ENCODE measurements around the gene TNFAIP8L1. TPM values are rescaled to one million over a fixed set of nuclear protein-coding genes. Genes with fewer than 3 reads are reported as not detected.
"Not testable (repeated sequence)": the region's sequence is repeated elsewhere in the genome, so short reads cannot be mapped to it uniquely, and the experiment has no call there.

Gene TNFAIP8L1
- total and polyA plus RNA-seq, 2 experiments from 2014 or later, result 13.6 to 14.3 TPM

- no peak for TF ChIP-seq EZH2 (IDR thresholded peaks at IDR 0.05; ENCODE audit: borderline replicate concordance)
- no peak for TF ChIP-seq EZH2phosphoT487 (IDR thresholded peaks at IDR 0.05; ENCODE audit: low read depth, severe bottlenecking, unreplicated experiment)
- TF ChIP-seq, protein P1, sequence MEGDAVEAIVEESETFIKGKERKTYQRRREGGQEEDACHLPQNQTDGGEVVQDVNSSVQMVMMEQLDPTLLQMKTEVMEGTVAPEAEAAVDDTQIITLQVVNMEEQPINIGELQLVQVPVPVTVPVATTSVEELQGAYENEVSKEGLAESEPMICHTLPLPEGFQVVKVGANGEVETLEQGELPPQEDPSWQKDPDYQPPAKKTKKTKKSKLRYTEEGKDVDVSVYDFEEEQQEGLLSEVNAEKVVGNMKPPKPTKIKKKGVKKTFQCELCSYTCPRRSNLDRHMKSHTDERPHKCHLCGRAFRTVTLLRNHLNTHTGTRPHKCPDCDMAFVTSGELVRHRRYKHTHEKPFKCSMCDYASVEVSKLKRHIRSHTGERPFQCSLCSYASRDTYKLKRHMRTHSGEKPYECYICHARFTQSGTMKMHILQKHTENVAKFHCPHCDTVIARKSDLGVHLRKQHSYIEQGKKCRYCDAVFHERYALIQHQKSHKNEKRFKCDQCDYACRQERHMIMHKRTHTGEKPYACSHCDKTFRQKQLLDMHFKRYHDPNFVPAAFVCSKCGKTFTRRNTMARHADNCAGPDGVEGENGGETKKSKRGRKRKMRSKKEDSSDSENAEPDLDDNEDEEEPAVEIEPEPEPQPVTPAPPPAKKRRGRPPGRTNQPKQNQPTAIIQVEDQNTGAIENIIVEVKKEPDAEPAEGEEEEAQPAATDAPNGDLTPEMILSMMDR (IDR thresholded peaks at IDR 0.05; ENCODE audit: poor library complexity), result no peak
- no peak overlapping the region for H3K4me2 ChIP-seq
- H3K9me3 ChIP-seq (ENCODE audit: low read depth), result no peaks in the 10 kb centered on the region
- H3K27ac ChIP-seq, result no peak overlapping the region
- H2AFZ ChIP-seq, result no peak overlapping the region
- DNase-seq (ENCODE audit: low spot score), result no peak
- no peak overlapping the region for H3K4me3 ChIP-seq
- no peaks in the 10 kb centered on the region for H3K36me3 ChIP-seq (replicated peaks; ENCODE audit: insufficient read depth, low read depth)
- H4K20me1 ChIP-seq (ENCODE audit: insufficient read depth, poor library complexity, severe bottlenecking), result no peaks in the 10 kb centered on the region
- 97% methylated on average over 16 of the region's 16 CpGs for WGBS (ENCODE audit: low lambda C conversion rate, missing lambda C conversion rate)
- H3K9me2 ChIP-seq (replicated peaks; ENCODE audit: insufficient read depth), result no peaks in the 10 kb centered on the region
- H3K27me3 ChIP-seq, result no peaks in the 10 kb centered on the region
- no peaks in the 10 kb centered on the region for H3K79me2 ChIP-seq
- no peaks in the 10 kb centered on the region for H3K4me1 ChIP-seq (ENCODE audit: insufficient read depth)
Observed at GRCh38 chr19:4675346-4675745, 36.0 kb downstream of the TNFAIP8L1 start.

DNA sequence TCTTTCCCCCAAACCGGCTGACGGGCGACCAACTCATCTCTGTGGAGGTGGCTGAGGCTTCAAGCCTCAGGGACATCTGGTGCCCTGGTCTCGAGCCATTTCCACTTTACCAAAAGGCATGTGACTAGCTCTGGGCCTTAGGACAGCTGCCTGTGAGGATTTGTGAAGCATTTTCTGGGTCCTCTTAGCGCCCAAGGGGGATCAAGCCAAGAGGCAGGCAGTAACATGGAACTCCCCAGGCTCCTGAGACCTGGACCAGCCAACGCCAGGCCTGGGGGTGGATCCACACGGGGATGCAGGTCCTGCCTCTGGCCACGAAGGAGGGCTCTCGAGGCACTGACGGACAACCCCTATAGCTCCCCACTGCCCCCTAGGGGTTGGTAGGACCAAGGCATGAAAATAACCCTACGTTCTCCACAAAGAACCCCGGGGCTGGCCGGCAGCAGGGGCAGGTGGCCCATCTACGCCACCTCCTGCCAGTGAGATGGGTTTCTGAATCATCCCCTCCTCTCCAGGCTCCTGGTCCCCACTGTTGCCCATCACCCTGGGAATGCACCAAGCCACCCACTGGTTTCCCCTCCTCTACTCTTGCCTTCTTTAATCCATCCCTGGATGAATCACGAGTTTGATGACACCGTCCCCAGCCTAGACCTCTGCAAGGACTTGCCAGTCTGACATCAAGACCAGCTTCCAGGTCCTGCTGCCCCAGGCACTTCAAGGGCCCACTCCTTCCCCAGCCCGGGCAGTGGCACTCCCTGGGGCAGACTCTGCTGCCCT is 37.8 kb downstream of the TNFAIP8L1 start:
- H3K9me3 ChIP-seq (ENCODE audit: low read depth), result no peaks in the 10 kb centered on the region
- WGBS (ENCODE audit: low lambda C conversion rate, missing lambda C conversion rate), result 76% methylated on average over 17 of the region's 17 CpGs
- H3K9me2 ChIP-seq (replicated peaks; ENCODE audit: insufficient read depth), result no peaks in the 10 kb centered on the region
- no peak overlapping the region for H2AFZ ChIP-seq
- no peak overlapping the region for H3K4me2 ChIP-seq
- no peak overlapping the region for H3K27ac ChIP-seq
- H3K4me3 ChIP-seq, result no peak overlapping the region
- TF ChIP-seq, protein P1 (IDR thresholded peaks at IDR 0.05; ENCODE audit: poor library complexity), result peak; percentile 17
- no peak for TF ChIP-seq EZH2phosphoT487 (IDR thresholded peaks at IDR 0.05; ENCODE audit: low read depth, severe bottlenecking, unreplicated experiment)
- no peaks in the 10 kb centered on the region for H4K20me1 ChIP-seq (ENCODE audit: insufficient read depth, poor library complexity, severe bottlenecking)
- H3K4me1 ChIP-seq (ENCODE audit: insufficient read depth), result no peaks in the 10 kb centered on the region
- H3K79me2 ChIP-seq, result no peaks in the 10 kb centered on the region
- no peaks in the 10 kb centered on the region for H3K36me3 ChIP-seq (replicated peaks; ENCODE audit: insufficient read depth, low read depth)
- peak; percentile 53 for DNase-seq (ENCODE audit: low spot score)
- no peaks in the 10 kb centered on the region for H3K27me3 ChIP-seq

- H3K4me2 ChIP-seq, result no peak overlapping the region
- 95% methylated on average over 15 of the region's 34 CpGs for WGBS (ENCODE audit: low lambda C conversion rate, missing lambda C conversion rate)
- no peak overlapping the region for H3K4me3 ChIP-seq
- H4K20me1 ChIP-seq (ENCODE audit: insufficient read depth, poor library complexity, severe bottlenecking), result no peaks in the 10 kb centered on the region
- H3K4me1 ChIP-seq (ENCODE audit: insufficient read depth), result no peaks in the 10 kb centered on the region
- no peaks in the 10 kb centered on the region for H3K9me2 ChIP-seq (replicated peaks; ENCODE audit: insufficient read depth)
- no peaks in the 10 kb centered on the region for H3K27me3 ChIP-seq
- H3K9me3 ChIP-seq (ENCODE audit: low read depth), result no peaks in the 10 kb centered on the region
- H3K36me3 ChIP-seq (replicated peaks; ENCODE audit: insufficient read depth, low read depth), result no peaks in the 10 kb centered on the region
- no peak overlapping the region for H2AFZ ChIP-seq
- H3K27ac ChIP-seq, result no peak overlapping the region
- H3K79me2 ChIP-seq, result no peaks in the 10 kb centered on the region
- no peak for DNase-seq (ENCODE audit: low spot score)
- TF ChIP-seq EZH2 (IDR thresholded peaks at IDR 0.05; ENCODE audit: borderline replicate concordance) (no peak), EZH2phosphoT487 (IDR thresholded peaks at IDR 0.05; ENCODE audit: low read depth, severe bottlenecking, unreplicated experiment) (no peak)
- TF ChIP-seq, protein P1 (IDR thresholded peaks at IDR 0.05; ENCODE audit: poor library complexity), result no peak
Observed at GRCh38 chr19:4678881-4679790, 39.8 kb downstream of the TNFAIP8L1 start.

- not testable (repeated sequence) for H3K9me2 ChIP-seq (replicated peaks; ENCODE audit: insufficient read depth); DNase-seq (ENCODE audit: low spot score); H3K36me3 ChIP-seq (replicated peaks; ENCODE audit: insufficient read depth, low read depth); H2AFZ ChIP-seq; H3K27me3 ChIP-seq; H3K4me2 ChIP-seq; H3K9me3 ChIP-seq (ENCODE audit: low read depth); H3K4me3 ChIP-seq; H3K79me2 ChIP-seq; H4K20me1 ChIP-seq (ENCODE audit: insufficient read depth, poor library complexity, severe bottlenecking); H3K27ac ChIP-seq; H3K4me1 ChIP-seq (ENCODE audit: insufficient read depth)
- 99% methylated on average over 7 of the region's 7 CpGs for WGBS (ENCODE audit: low lambda C conversion rate, missing lambda C conversion rate)
Observed at GRCh38 chr19:4680021-4680420, 40.7 kb downstream of the TNFAIP8L1 start.

Data from hepatocyte (in vitro differentiated cells).